ENCODE data around the gene ORM2. TPM values are rescaled to one million over a fixed set of nuclear protein-coding genes. Genes with fewer than 3 reads are reported as not detected.
"Not testable (repeated sequence)": the region's sequence is repeated elsewhere in the genome, so short reads cannot be mapped to it uniquely, and the experiment has no call there.

Gene ORM2
- total and polyA plus RNA-seq, 2 experiments from 2014 or later: 0.76 TPM

- H4K20me1 ChIP-seq (replicated peaks; ENCODE audit: insufficient read depth); H3K4me1 ChIP-seq (ENCODE audit: insufficient read depth); H3K79me2 ChIP-seq (replicated peaks; ENCODE audit: insufficient read depth); H3K27ac ChIP-seq (ENCODE audit: low read depth); H3K9me2 ChIP-seq (ENCODE audit: insufficient read depth); H3K9me3 Mint-ChIP-seq; H3K4me1 Mint-ChIP-seq; H3K27ac Mint-ChIP-seq; H3K4me3 ChIP-seq; DNase-seq (ENCODE audit: low spot score); H3K36me3 ChIP-seq (ENCODE audit: insufficient read depth); H3K27me3 ChIP-seq (ENCODE audit: insufficient read depth); H3K4me2 ChIP-seq; H2AFZ ChIP-seq; H3K4me3 Mint-ChIP-seq; H3F3A ChIP-seq (replicated peaks; ENCODE audit: low read depth): not testable (repeated sequence)
- peak; percentile 16; the same call in 1 of the 3 replicates for ATAC-seq
- Mint-ChIP-seq H3K36me3 (ENCODE audit: low read depth) (peaks cover 37% of the 10 kb centered on the region), H3K27me3 (ENCODE audit: insufficient read depth, low read depth, poor library complexity) (peaks cover 12% of the 10 kb centered on the region)
Observed at GRCh38 chr9:114333718-114334117, 4.0 kb downstream of the ORM2 start.

- no peaks in the 10 kb centered on the region for H3K4me1 ChIP-seq (ENCODE audit: insufficient read depth)
- no peak for ATAC-seq
- H3K36me3 ChIP-seq (ENCODE audit: insufficient read depth): no peaks in the 10 kb centered on the region
- H3K36me3 Mint-ChIP-seq (ENCODE audit: low read depth): peaks cover 45% of the 10 kb centered on the region
- 0 out of 2 replicates have a peak, but pooled peaks cover 4% of the 10 kb centered on the region for H3F3A ChIP-seq (replicated peaks; ENCODE audit: low read depth)
- H3K79me2 ChIP-seq (replicated peaks; ENCODE audit: insufficient read depth): no peaks in the 10 kb centered on the region
- no peak overlapping the region for H3K4me3 Mint-ChIP-seq
- no peaks in the 10 kb centered on the region for H3K9me2 ChIP-seq (ENCODE audit: insufficient read depth)
- H3K27ac ChIP-seq (ENCODE audit: low read depth): no peak overlapping the region
- H3K4me3 ChIP-seq: no peak overlapping the region
- TF ChIP-seq CREB1 (CRISPR knock-in tag; IDR thresholded peaks at IDR 0.05; ENCODE audit: low read depth): no peak
- no peak for TF ChIP-seq REST (IDR thresholded peaks at IDR 0.05; ENCODE audit: unreplicated experiment)
- TF ChIP-seq JUNB (IDR thresholded peaks at IDR 0.05; ENCODE audit: unreplicated experiment): no peak
- no peak for TF ChIP-seq EZH2phosphoT487 (IDR thresholded peaks at IDR 0.05; ENCODE audit: unreplicated experiment)
- no peak for TF ChIP-seq ZNF114 (CRISPR knock-in tag; IDR thresholded peaks at IDR 0.05)
- no peak for TF ChIP-seq ZNF462 (CRISPR knock-in tag; IDR thresholded peaks at IDR 0.05)
- no peak for TF ChIP-seq CTCF (conservative IDR thresholded peaks at IDR 0.05; ENCODE audit: low read depth in 2 of 2)
- peaks cover 6% of the 10 kb centered on the region for H3K4me1 Mint-ChIP-seq
- no peak overlapping the region for H3K27ac Mint-ChIP-seq
- no peak overlapping the region for H2AFZ ChIP-seq
- H3K27me3 ChIP-seq (ENCODE audit: insufficient read depth): no peaks in the 10 kb centered on the region
- no peak overlapping the region for H3K4me2 ChIP-seq
- no peaks in the 10 kb centered on the region for H4K20me1 ChIP-seq (replicated peaks; ENCODE audit: insufficient read depth)
- 0 out of 3 replicates have a peak, but pooled peaks cover 6% of the 10 kb centered on the region for H3K9me3 Mint-ChIP-seq
- DNase-seq (ENCODE audit: low spot score): no peak
- peaks cover 17% of the 10 kb centered on the region for H3K27me3 Mint-ChIP-seq (ENCODE audit: insufficient read depth, low read depth, poor library complexity)
Observed at GRCh38 chr9:114334490-114334889, 4.8 kb downstream of the ORM2 start.
